ENCODE measurements around the gene SLC49A4. TPM values are rescaled to one million over a fixed set of nuclear protein-coding genes. Genes with fewer than 3 reads are reported as not detected.
A peak's percentile ranks its signal among the peaks of the same experiment; 100 is the strongest.

SLC49A4 gene
- total RNA-seq, 1 experiment from 2014 or later, result 10.2 TPM

- ATAC-seq (no peak), DNase-seq (ENCODE audit: low spot score) (no peak)
- Mint-ChIP-seq H3K9me3 (no peaks in the 10 kb centered on the region), H3K27ac (no peak overlapping the region), H3K4me1 (peaks cover 14% of the 10 kb centered on the region), H3K27me3 (ENCODE audit: low read depth) (no peaks in the 10 kb centered on the region), H3K36me3 (no peaks in the 10 kb centered on the region), H3K4me3 (no peak overlapping the region)
- CTCF ChIA-PET, result no interaction called here
- POLR2A ChIA-PET, result no interaction called here
- TF ChIP-seq SP1 (CRISPR knock-in tag; conservative IDR thresholded peaks at IDR 0.05) (no peak), ZNF671 (CRISPR knock-in tag; IDR thresholded peaks at IDR 0.05) (no peak), E2F5 (CRISPR knock-in tag; IDR thresholded peaks at IDR 0.05) (no peak), ETV6 (CRISPR knock-in tag; IDR thresholded peaks at IDR 0.05) (no peak), TEAD4 (CRISPR knock-in tag; IDR thresholded peaks at IDR 0.05) (no peak), SMAD3 (CRISPR knock-in tag; IDR thresholded peaks at IDR 0.05; ENCODE audit: borderline replicate concordance) (no peak), ZNF281 (CRISPR knock-in tag; IDR thresholded peaks at IDR 0.05) (no peak), HMGA2 (CRISPR knock-in tag; IDR thresholded peaks at IDR 0.05) (no peak)
Observed at GRCh38 chr3:122868322-122868721, 73.5 kb downstream of the SLC49A4 start.

- Mint-ChIP-seq H3K27me3 (ENCODE audit: low read depth) (no peaks in the 10 kb centered on the region), H3K4me3 (no peak overlapping the region), H3K27ac (peak overlapping the region; percentile 63; the same call in 1 of the 2 replicates), H3K36me3 (no peaks in the 10 kb centered on the region), H3K9me3 (no peaks in the 10 kb centered on the region), H3K4me1 (peaks cover 14% of the 10 kb centered on the region)
- CTCF ChIA-PET, result interaction anchor here (1.6 kb wide), 1 partner anchor 119 kb away, joined by 3 read pairs; no protein-coding TSS in a partner anchor
- no peak for DNase-seq (ENCODE audit: low spot score)
- POLR2A ChIA-PET, result interaction anchor here (0.5 kb wide), 1 partner anchor 564 kb away, joined by 4 read pairs; no protein-coding TSS in a partner anchor
- no peak for ATAC-seq
- TF ChIP-seq NR3C1 (CRISPR knock-in tag; conservative IDR thresholded peaks at IDR 0.05; ENCODE audit: low read depth) (no peak), ZSCAN18 (CRISPR knock-in tag; IDR thresholded peaks at IDR 0.05) (no peak), ATF2 (CRISPR knock-in tag; IDR thresholded peaks at IDR 0.05; ENCODE audit: borderline replicate concordance, low read depth) (no peak), RORB (CRISPR knock-in tag; IDR thresholded peaks at IDR 0.05) (no peak), ZNF512 (CRISPR knock-in tag; IDR thresholded peaks at IDR 0.05; ENCODE audit: borderline replicate concordance) (no peak), E2F4 (CRISPR knock-in tag; IDR thresholded peaks at IDR 0.05; ENCODE audit: borderline replicate concordance, low read depth) (no peak), FOXK1 (CRISPR knock-in tag; IDR thresholded peaks at IDR 0.05) (no peak), MYBL2 (CRISPR knock-in tag; IDR thresholded peaks at IDR 0.05) (no peak), CREM (CRISPR knock-in tag; IDR thresholded peaks at IDR 0.05) (no peak), ATF1 (CRISPR knock-in tag; IDR thresholded peaks at IDR 0.05) (no peak), USF2 (CRISPR knock-in tag; IDR thresholded peaks at IDR 0.05) (no peak), NFE2L1 (CRISPR knock-in tag; IDR thresholded peaks at IDR 0.05) (no peak), JUN (CRISPR knock-in tag; IDR thresholded peaks at IDR 0.05) (no peak), TEAD1 (CRISPR knock-in tag; IDR thresholded peaks at IDR 0.05) (no peak)
Observed at GRCh38 chr3:122873741-122874515, 79.1 kb downstream of the SLC49A4 start.
